MM.1S (cell line): ENCODE results near the gene LRRC10B.

Experiments used
- DNase-seq: peaks from one replicate; pipeline ENCODE4 v3.0.0-alpha.2; 2015
- H2AFZ ChIP-seq: fragments of 300-600 bp; sonication (generic); 2 replicates; pipeline ENCODE4 v1.6.0; 2016; ENCODE audit warnings: antibody characterized with exemption, low read length
- H3F3A ChIP-seq: fragments of 300-600 bp; sonication (generic); 2 replicates; pipeline ENCODE4 v1.6.1; 2016; ENCODE audit warnings: mild to moderate bottlenecking, antibody characterized with exemption, low read length, moderate library complexity, mixed read lengths; ENCODE audit not compliant: insufficient read depth
- H3K27ac ChIP-seq: fragments of 300-600 bp; sonication (generic); 2 replicates; pipeline ENCODE4 v1.5.1; 2016; ENCODE audit warnings: mild to moderate bottlenecking, low read length
- H3K27me3 ChIP-seq: fragments of 300-600 bp; sonication (generic); replicated peaks from 2 replicates; pipeline ENCODE4 v1.6.0; 2016; ENCODE audit warnings: low read length; ENCODE audit not compliant: insufficient read depth
- H3K36me3 ChIP-seq: fragments of 300-600 bp; sonication (generic); replicated peaks from 2 replicates; pipeline ENCODE4 v1.6.1; 2016; ENCODE audit warnings: mild to moderate bottlenecking, low read length, mixed read lengths; ENCODE audit not compliant: insufficient read depth
- H3K4me1 ChIP-seq: fragments of 300-600 bp; sonication (generic); 2 replicates; pipeline ENCODE4 v1.6.1; 2016; ENCODE audit warnings: low read length, mixed read lengths
- H3K4me2 ChIP-seq: fragments of 300-600 bp; sonication (generic); 2 replicates; pipeline ENCODE4 v1.6.0; 2016; ENCODE audit warnings: low read depth, low read length
- H3K4me3 ChIP-seq: fragments of 300-600 bp; sonication (generic); 2 replicates; pipeline ENCODE4 v1.5.1; 2016; ENCODE audit warnings: low read length, mixed read lengths
- H3K79me2 ChIP-seq: fragments of 300-600 bp; sonication (generic); 2 replicates; pipeline ENCODE4 v1.6.1; 2016; ENCODE audit warnings: mixed run types, low read length, mixed read lengths
- H3K9ac ChIP-seq: fragments of 300-600 bp; sonication (generic); 2 replicates; pipeline ENCODE4 v1.6.1; 2016; ENCODE audit warnings: low read length, mixed read lengths
- H3K9me2 ChIP-seq: fragments of 300-600 bp; sonication (generic); replicated peaks from 2 replicates; pipeline ENCODE4 v1.6.1; 2016; ENCODE audit warnings: mild to moderate bottlenecking, low read length, mixed read lengths; ENCODE audit not compliant: insufficient read depth
- H3K9me3 ChIP-seq: fragments of 300-600 bp; sonication (generic); replicated peaks from 2 replicates; pipeline ENCODE4 v1.6.1; 2016; ENCODE audit warnings: mild to moderate bottlenecking, low read length, mixed read lengths; ENCODE audit not compliant: insufficient read depth
- H4K20me1 ChIP-seq: fragments of 300-600 bp; sonication (generic); 2 replicates; pipeline ENCODE4 v1.6.1; 2016; ENCODE audit warnings: mild to moderate bottlenecking, low read length, moderate library complexity, mixed read lengths; ENCODE audit not compliant: insufficient read depth
- CTCF ChIP-seq: fragments of 300-600 bp; sonication (generic); IDR thresholded peaks from 2 replicates; pipeline ENCODE4 v1.5.1; 2016; ENCODE audit warnings: antibody characterized with exemption, low read length, mixed read lengths
- EZH2 ChIP-seq: fragments of 300-600 bp; sonication (generic); optimal IDR thresholded peaks from 2 replicates; pipeline ENCODE3; 2017; ENCODE audit warnings: low read depth, mild to moderate bottlenecking, antibody characterized with exemption, low read length, mixed read lengths
- EZH2phosphoT487 ChIP-seq: fragments of 300-600 bp; sonication (generic); IDR thresholded peaks from 2 replicates; pipeline ENCODE4 v1.6.1; 2018; ENCODE audit warnings: antibody characterized with exemption, low read length

Gene LRRC10B

DNA sequence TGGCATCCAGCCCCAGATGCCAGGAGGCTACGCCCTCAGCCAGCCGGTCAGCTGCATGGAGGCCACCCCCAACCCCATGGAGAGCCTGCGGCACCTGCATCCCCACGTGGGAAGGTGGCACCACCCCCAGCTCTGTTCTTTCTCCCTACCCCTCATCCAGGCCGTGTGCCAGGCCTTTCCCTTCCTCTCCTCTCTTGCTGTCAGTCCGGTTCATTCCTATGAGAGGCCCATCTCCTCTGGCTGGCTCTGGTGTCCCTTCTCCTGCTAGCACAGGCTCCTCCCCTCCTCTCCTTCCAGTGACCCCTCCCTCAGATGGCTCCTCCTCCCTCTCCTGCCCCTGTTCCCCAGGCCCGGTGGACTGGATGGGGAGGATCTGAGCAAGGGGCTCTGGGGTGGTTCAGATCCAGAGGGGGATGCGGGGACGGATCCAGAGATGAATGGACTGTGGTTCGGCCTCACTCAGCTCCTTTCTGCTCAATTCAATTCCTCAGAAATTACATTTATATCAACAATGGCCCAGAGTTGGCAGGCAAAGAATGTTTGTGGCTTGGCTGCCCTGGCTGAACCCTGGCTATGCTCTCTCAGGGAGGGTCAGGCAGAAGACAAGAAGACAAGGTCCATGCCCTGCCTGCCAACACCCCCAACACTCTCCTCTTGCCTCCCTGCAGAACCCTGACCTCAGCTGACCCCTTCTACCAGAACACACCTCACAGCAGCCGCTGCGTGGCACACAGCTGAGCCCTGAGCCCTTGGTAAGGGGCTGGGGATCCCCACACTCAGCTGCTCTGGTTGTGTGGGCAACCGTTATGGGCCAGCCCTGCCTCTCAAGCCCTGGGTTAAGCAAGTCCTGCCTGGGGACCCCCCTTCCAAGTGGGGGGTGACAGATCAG, 18.5 kb upstream of the LRRC10B start:
- Histone ChIP-seq H3K79me2 (no peaks in the 10 kb centered on the region), H3K4me2 (no peak overlapping the region), H2AFZ (no peak overlapping the region), H3K9me2 (no peaks in the 10 kb centered on the region), H3F3A (no peaks in the 10 kb centered on the region), H3K27ac (no peak overlapping the region), H3K4me3 (no peak overlapping the region), H4K20me1 (no peaks in the 10 kb centered on the region), H3K27me3 (peaks cover 59% of the 10 kb centered on the region), H3K9ac (no peak overlapping the region), H3K4me1 (no peaks in the 10 kb centered on the region), H3K9me3 (no peaks in the 10 kb centered on the region), H3K36me3 (no peaks in the 10 kb centered on the region)
- no peak for DNase-seq
- TF ChIP-seq EZH2 (no peak), EZH2phosphoT487 (no peak), CTCF (no peak)

GRCh38 chr11:61491736-61492395, 16.7 kb upstream of the LRRC10B start:
- Histone ChIP-seq H3K9me3 (no peaks in the 10 kb centered on the region), H3K4me3 (no peak overlapping the region), H2AFZ (no peak overlapping the region), H3F3A (no peaks in the 10 kb centered on the region), H3K27ac (no peak overlapping the region), H3K4me1 (no peaks in the 10 kb centered on the region), H3K79me2 (no peaks in the 10 kb centered on the region), H3K9me2 (no peaks in the 10 kb centered on the region), H3K36me3 (no peaks in the 10 kb centered on the region), H3K9ac (no peak overlapping the region), H3K27me3 (peaks cover 45% of the 10 kb centered on the region), H3K4me2 (no peak overlapping the region), H4K20me1 (no peaks in the 10 kb centered on the region)
- DNase-seq, result no peak
- TF ChIP-seq EZH2phosphoT487, result no peak
- no peak for TF ChIP-seq EZH2
- TF ChIP-seq CTCF, result no peak

- Histone ChIP-seq H3K9ac (no peak overlapping the region), H3K4me3 (no peak overlapping the region), H3K36me3 (no peaks in the 10 kb centered on the region), H4K20me1 (no peaks in the 10 kb centered on the region), H3K4me2 (no peak overlapping the region), H3K79me2 (no peaks in the 10 kb centered on the region), H3K27ac (no peak overlapping the region), H3K4me1 (no peaks in the 10 kb centered on the region), H3K9me3 (0 out of 2 replicates have a peak, but pooled peaks cover 2% of the 10 kb centered on the region), H2AFZ (no peak overlapping the region), H3K9me2 (no peaks in the 10 kb centered on the region), H3F3A (no peaks in the 10 kb centered on the region), H3K27me3 (peaks cover 30% of the 10 kb centered on the region)
- DNase-seq, result no peak
- TF ChIP-seq CTCF, result no peak
- no peak for TF ChIP-seq EZH2phosphoT487
- no peak for TF ChIP-seq EZH2
Observed at GRCh38 chr11:61494381-61494961, 14.1 kb upstream of the LRRC10B start.
